Panc1 (cell line): Measurements from ENCODE around the gene SIRT1. TPM values are rescaled to one million over a fixed set of nuclear protein-coding genes. Genes with fewer than 3 reads are reported as not detected.

Experiments
- ATAC-seq: fragments of 200-7000 bp; cut with Tn5 transposase; 2 replicates; pipeline ENCODE4 v1.9.1; 2020; ENCODE audit warnings: mild to moderate bottlenecking, moderate library complexity
- BruUV-seq: library from RNA; stranded (reverse); fragments of 400-500 nt; replicated peaks from 2 replicates; lab custom pipeline; 2021; lab: Mats Ljungman, UMichigan
- CTCF ChIA-PET: fragments of 300-600 bp; sonication (Branson Sonifier 250); formaldehyde crosslinking; loops from one replicate; lab custom pipeline; 2022; ENCODE audit warnings: antibody characterized with exemption; lab: Charles Lee
- POLR2A ChIA-PET: fragments of 300-600 bp; sonication (Branson Sonifier 250); formaldehyde crosslinking; loops from one replicate; lab custom pipeline; 2022; ENCODE audit warnings: antibody characterized with exemption; lab: Charles Lee
- DNase-seq: peaks from one replicate; pipeline ENCODE4 v3.0.0-alpha.2; 2010; ENCODE audit warnings: low read depth, low spot score
- H3K27ac ChIP-seq: 2 replicates; pipeline ENCODE4 v1.5.1; 2011; ENCODE audit warnings: mild to moderate bottlenecking, low read length, inconsistent platforms
- H3K27me3 ChIP-seq: fragments of 200-500 bp; sonication (Bioruptor generic); 2 replicates; pipeline ENCODE4 v1.6.0; 2014; ENCODE audit warnings: low read length, inconsistent platforms; ENCODE audit not compliant: control insufficient read depth, insufficient read depth
- H3K36me3 ChIP-seq: fragments of 200-500 bp; sonication (Bioruptor generic); 2 replicates; pipeline ENCODE4 v1.5.1; 2014; ENCODE audit warnings: inconsistent platforms, mild to moderate bottlenecking, low read length, moderate library complexity; ENCODE audit not compliant: control insufficient read depth, insufficient read depth
- H3K4me1 ChIP-seq: 2 replicates; pipeline ENCODE4 v1.5.1; 2011; ENCODE audit warnings: inconsistent platforms, mild to moderate bottlenecking, low read length, moderate library complexity; ENCODE audit not compliant: control insufficient read depth, insufficient read depth
- H3K4me3 ChIP-seq, 2 experiments: 2 replicates each; pipeline ENCODE4 v1.5.1; 2011 to 2012; ENCODE audit warnings: low read depth in 2 of 2, low read length in 2 of 2, mild to moderate bottlenecking in 2 of 2, inconsistent platforms in 1 of 2, moderate library complexity in 1 of 2
- H3K9me3 ChIP-seq: fragments of 200-500 bp; sonication (Bioruptor generic); 2 replicates; pipeline ENCODE4 v1.5.1; 2014; ENCODE audit warnings: low read depth, mild to moderate bottlenecking, inconsistent platforms, low read length, moderate library complexity; ENCODE audit not compliant: control insufficient read depth, insufficient read depth
- POLR2AphosphoS5 ChIP-seq: IDR thresholded peaks from 2 replicates; pipeline ENCODE4 v1.6.1; 2012; ENCODE audit warnings: mild to moderate bottlenecking, low read depth, low read length, moderate library complexity
- SIN3A ChIP-seq: IDR thresholded peaks from 2 replicates; pipeline ENCODE4 v1.6.1; 2012; ENCODE audit warnings: low read depth, mild to moderate bottlenecking, low read length, moderate library complexity, borderline replicate concordance; ENCODE audit not compliant: insufficient read depth
- TCF7L2 ChIP-seq: IDR thresholded peaks from 2 replicates; pipeline ENCODE4 v1.6.1; 2011; ENCODE audit warnings: mild to moderate bottlenecking, low read depth, low read length, inconsistent platforms
- in situ Hi-C: cut with HindIII; loops from 2 replicates; pipeline ENCODE4 v1.10.0; 2016; ENCODE audit warnings: low sequenced_read_pairs, low pct_unique_long_range_greater_than_20kb
- intact Hi-C: fragments of 100-400 bp; cut with micrococcal nuclease; formaldehyde crosslinking; loops from one replicate; pipeline ENCODE4 v1.10.0; 2022; ENCODE audit not compliant: unreplicated experiment
- total RNA-seq: library from RNA; stranded (reverse); gene quantifications from one replicate; pipeline ENCODE4 v1.2.1, GENCODE V29; 2021; ENCODE audit not compliant: unreplicated experiment
- TF ChIP-seq, protein P1 (sequence below): fragments of 450-650 bp; IDR thresholded peaks from 2 replicates; pipeline ENCODE4 v1.5.1; 2017; ENCODE audit warnings: mild to moderate bottlenecking
- TF ChIP-seq, protein P2 (sequence below), 2 experiments: IDR thresholded peaks; 2 replicates each; pipeline ENCODE4 v1.6.1; 2011 to 2012; ENCODE audit warnings: low read depth in 2 of 2, control low read depth in 1 of 2, low read length in 1 of 2, mild to moderate bottlenecking in 1 of 2, moderate library complexity in 1 of 2; ENCODE audit not compliant: insufficient read depth in 1 of 2

SIRT1 gene
- total RNA-seq, 1 experiment from 2014 or later = 45.0 TPM

DNA sequence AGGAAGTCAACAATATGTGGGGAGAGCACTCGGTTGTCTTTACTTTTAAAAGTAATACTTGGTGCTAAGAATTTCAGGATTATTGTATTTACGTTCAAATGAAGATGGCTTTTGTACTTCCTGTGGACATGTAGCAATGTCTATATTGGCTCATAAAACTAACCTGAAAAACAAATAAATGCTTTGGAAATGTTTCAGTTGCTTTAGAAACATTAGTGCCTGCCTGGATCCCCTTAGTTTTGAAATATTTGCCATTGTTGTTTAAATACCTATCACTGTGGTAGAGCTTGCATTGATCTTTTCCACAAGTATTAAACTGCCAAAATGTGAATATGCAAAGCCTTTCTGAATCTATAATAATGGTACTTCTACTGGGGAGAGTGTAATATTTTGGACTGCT lies 32.7 kb downstream of the SIRT1 start:
- BruUV-seq = no TSS peak
- peaks cover 38% of the 10 kb centered on the region for H3K36me3 ChIP-seq
- TF ChIP-seq, protein P1, sequence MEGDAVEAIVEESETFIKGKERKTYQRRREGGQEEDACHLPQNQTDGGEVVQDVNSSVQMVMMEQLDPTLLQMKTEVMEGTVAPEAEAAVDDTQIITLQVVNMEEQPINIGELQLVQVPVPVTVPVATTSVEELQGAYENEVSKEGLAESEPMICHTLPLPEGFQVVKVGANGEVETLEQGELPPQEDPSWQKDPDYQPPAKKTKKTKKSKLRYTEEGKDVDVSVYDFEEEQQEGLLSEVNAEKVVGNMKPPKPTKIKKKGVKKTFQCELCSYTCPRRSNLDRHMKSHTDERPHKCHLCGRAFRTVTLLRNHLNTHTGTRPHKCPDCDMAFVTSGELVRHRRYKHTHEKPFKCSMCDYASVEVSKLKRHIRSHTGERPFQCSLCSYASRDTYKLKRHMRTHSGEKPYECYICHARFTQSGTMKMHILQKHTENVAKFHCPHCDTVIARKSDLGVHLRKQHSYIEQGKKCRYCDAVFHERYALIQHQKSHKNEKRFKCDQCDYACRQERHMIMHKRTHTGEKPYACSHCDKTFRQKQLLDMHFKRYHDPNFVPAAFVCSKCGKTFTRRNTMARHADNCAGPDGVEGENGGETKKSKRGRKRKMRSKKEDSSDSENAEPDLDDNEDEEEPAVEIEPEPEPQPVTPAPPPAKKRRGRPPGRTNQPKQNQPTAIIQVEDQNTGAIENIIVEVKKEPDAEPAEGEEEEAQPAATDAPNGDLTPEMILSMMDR = no peak
- TF ChIP-seq POLR2AphosphoS5 = no peak
- no peak for TF ChIP-seq TCF7L2
- TF ChIP-seq, protein P2, sequence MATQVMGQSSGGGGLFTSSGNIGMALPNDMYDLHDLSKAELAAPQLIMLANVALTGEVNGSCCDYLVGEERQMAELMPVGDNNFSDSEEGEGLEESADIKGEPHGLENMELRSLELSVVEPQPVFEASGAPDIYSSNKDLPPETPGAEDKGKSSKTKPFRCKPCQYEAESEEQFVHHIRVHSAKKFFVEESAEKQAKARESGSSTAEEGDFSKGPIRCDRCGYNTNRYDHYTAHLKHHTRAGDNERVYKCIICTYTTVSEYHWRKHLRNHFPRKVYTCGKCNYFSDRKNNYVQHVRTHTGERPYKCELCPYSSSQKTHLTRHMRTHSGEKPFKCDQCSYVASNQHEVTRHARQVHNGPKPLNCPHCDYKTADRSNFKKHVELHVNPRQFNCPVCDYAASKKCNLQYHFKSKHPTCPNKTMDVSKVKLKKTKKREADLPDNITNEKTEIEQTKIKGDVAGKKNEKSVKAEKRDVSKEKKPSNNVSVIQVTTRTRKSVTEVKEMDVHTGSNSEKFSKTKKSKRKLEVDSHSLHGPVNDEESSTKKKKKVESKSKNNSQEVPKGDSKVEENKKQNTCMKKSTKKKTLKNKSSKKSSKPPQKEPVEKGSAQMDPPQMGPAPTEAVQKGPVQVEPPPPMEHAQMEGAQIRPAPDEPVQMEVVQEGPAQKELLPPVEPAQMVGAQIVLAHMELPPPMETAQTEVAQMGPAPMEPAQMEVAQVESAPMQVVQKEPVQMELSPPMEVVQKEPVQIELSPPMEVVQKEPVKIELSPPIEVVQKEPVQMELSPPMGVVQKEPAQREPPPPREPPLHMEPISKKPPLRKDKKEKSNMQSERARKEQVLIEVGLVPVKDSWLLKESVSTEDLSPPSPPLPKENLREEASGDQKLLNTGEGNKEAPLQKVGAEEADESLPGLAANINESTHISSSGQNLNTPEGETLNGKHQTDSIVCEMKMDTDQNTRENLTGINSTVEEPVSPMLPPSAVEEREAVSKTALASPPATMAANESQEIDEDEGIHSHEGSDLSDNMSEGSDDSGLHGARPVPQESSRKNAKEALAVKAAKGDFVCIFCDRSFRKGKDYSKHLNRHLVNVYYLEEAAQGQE (IDR thresholded peaks at IDR 0.05; ENCODE audit: insufficient read depth in 1 of 2, low read depth in 2 of 2, low read length in 1 of 2) = no peak
- no peak for TF ChIP-seq SIN3A
- DNase-seq (no peak), ATAC-seq (no peak)
- in situ Hi-C loops = no loop called here
- H3K27me3 ChIP-seq = no peaks in the 10 kb centered on the region
- H3K9me3 ChIP-seq = no peaks in the 10 kb centered on the region
- intact Hi-C loops = no loop called here
- CTCF ChIA-PET = no interaction called here
- H3K27ac ChIP-seq = no peak overlapping the region
- POLR2A ChIA-PET = interaction anchor here (0.7 kb wide), 1 partner anchor 28 kb away, joined by 3 read pairs; no protein-coding TSS in a partner anchor
- H3K4me1 ChIP-seq = no peaks in the 10 kb centered on the region; the same call in 1 of the 2 replicates
- no peak overlapping the region for H3K4me3 ChIP-seq

GRCh38 chr10:67917679-67918078 lies 33.2 kb downstream of the SIRT1 start:
- Histone ChIP-seq H3K27me3 (no peaks in the 10 kb centered on the region), H3K9me3 (no peaks in the 10 kb centered on the region), H3K36me3 (peaks cover 41% of the 10 kb centered on the region), H3K4me3 (no peak overlapping the region), H3K4me1 (no peaks in the 10 kb centered on the region; the same call in 1 of the 2 replicates), H3K27ac (no peak overlapping the region)
- ChIA-PET POLR2A (interaction anchor here (0.7 kb wide), 2 partner anchors 28 to 434 kb away, joined by 3 read pairs; no protein-coding TSS in a partner anchor), CTCF (no interaction called here)
- intact Hi-C loops = no loop called here
- TF ChIP-seq, protein P2 (IDR thresholded peaks at IDR 0.05; ENCODE audit: insufficient read depth in 1 of 2, low read depth in 2 of 2, low read length in 1 of 2) = no peak
- TF ChIP-seq POLR2AphosphoS5 (no peak), SIN3A (no peak), TCF7L2 (no peak)
- TF ChIP-seq, protein P1 = no peak
- DNase-seq (no peak), ATAC-seq (no peak)
- in situ Hi-C loops = no loop called here
- no TSS peak for BruUV-seq
